Jurkat, Clone E6-1 (cell line): ENCODE data around the gene CAMTA1.
A peak's percentile ranks its signal among the peaks of the same experiment; 100 is the strongest.

Experiments used
- DNase-seq: peaks from one replicate; pipeline ENCODE4 v3.0.0-alpha.2; 2011; ENCODE audit warnings: low read depth, low spot score
- H3K4me3 ChIP-seq: 2 replicates; pipeline ENCODE4 v1.5.1; 2011; ENCODE audit warnings: mild to moderate bottlenecking, low read length, control low read depth, moderate library complexity

CAMTA1 gene

GRCh38 chr1:7640920-7641585 is 855.8 kb downstream of the CAMTA1 start:
- no peak overlapping the region for H3K4me3 ChIP-seq
- DNase-seq, result no peak

GRCh38 chr1:7641587-7642417 is 856.5 kb downstream of the CAMTA1 start:
- DNase-seq, result no peak
- no peak overlapping the region for H3K4me3 ChIP-seq

- H3K4me3 ChIP-seq, result no peak overlapping the region
- no peak for DNase-seq
Observed at GRCh38 chr1:7642418-7642704, 857.1 kb downstream of the CAMTA1 start.

- no peak for DNase-seq
- H3K4me3 ChIP-seq, result no peak overlapping the region
Observed at GRCh38 chr1:7642781-7643529, 857.7 kb downstream of the CAMTA1 start.

- DNase-seq, result no peak
- H3K4me3 ChIP-seq, result no peak overlapping the region
Observed at GRCh38 chr1:7643530-7643929, 858.3 kb downstream of the CAMTA1 start.

GRCh38 chr1:7644086-7644485 is 858.8 kb downstream of the CAMTA1 start:
- DNase-seq, result no peak
- H3K4me3 ChIP-seq, result no peak overlapping the region

GRCh38 chr1:7644961-7645750 is 859.9 kb downstream of the CAMTA1 start:
- no peak overlapping the region for H3K4me3 ChIP-seq
- DNase-seq, result no peak

GRCh38 chr1:7645751-7646048 is 860.4 kb downstream of the CAMTA1 start:
- no peak for DNase-seq
- no peak overlapping the region for H3K4me3 ChIP-seq

- no peak for DNase-seq
- no peak overlapping the region for H3K4me3 ChIP-seq
Observed at GRCh38 chr1:7646164-7646563, 860.9 kb downstream of the CAMTA1 start.

GRCh38 chr1:7646981-7647901 is 862.0 kb downstream of the CAMTA1 start:
- no peak overlapping the region for H3K4me3 ChIP-seq
- DNase-seq, result peak; percentile 14

- DNase-seq, result no peak
- H3K4me3 ChIP-seq, result no peak overlapping the region
Observed at GRCh38 chr1:7648761-7649384, 863.6 kb downstream of the CAMTA1 start.

GRCh38 chr1:7650801-7651200 is 865.5 kb downstream of the CAMTA1 start:
- H3K4me3 ChIP-seq, result no peak overlapping the region
- no peak for DNase-seq

- DNase-seq, result no peak
Observed at GRCh38 chr1:7651203-7651602, 865.9 kb downstream of the CAMTA1 start.

GRCh38 chr1:7652061-7652460 is 866.8 kb downstream of the CAMTA1 start:
- H3K4me3 ChIP-seq, result no peak overlapping the region
- DNase-seq, result no peak

More at GRCh38 chr1:7651203-7651602, 865.9 kb downstream of the CAMTA1 start:
- H3K4me3 ChIP-seq, result no peak overlapping the region

GRCh38 chr1:7652515-7653098 is 867.4 kb downstream of the CAMTA1 start:
- no peak for DNase-seq
- H3K4me3 ChIP-seq, result no peak overlapping the region

- no peak overlapping the region for H3K4me3 ChIP-seq
- DNase-seq, result no peak
Observed at GRCh38 chr1:7654725-7655124, 869.5 kb downstream of the CAMTA1 start.

GRCh38 chr1:7655354-7655753 is 870.1 kb downstream of the CAMTA1 start:
- no peak for DNase-seq
- H3K4me3 ChIP-seq, result no peak overlapping the region
